Uterus (tissue), 2 donors: ENCODE results near the gene BCAR3.

Source experiments
- POLR2A ChIP-seq, 2 donors: fragments of 450-650 bp; IDR thresholded peaks; one replicate each; pipeline ENCODE4 v1.6.1; 2016; ENCODE audit warnings: antibody characterized with exemption in 2 of 2, mild to moderate bottlenecking in 1 of 2, moderate library complexity in 1 of 2
- TF ChIP-seq, protein P1 (sequence below), 4 experiments: fragments of 200-600 bp in 2 of 4; fragments of 450-650 bp in 2 of 4; sonication (generic) in 2 of 4; IDR thresholded peaks; one replicate each; pipeline ENCODE4 v1.5.1; 2016 to 2019; ENCODE audit warnings: antibody characterized with exemption in 4 of 4, mild to moderate bottlenecking in 2 of 4, moderate library complexity in 1 of 4

DNA sequence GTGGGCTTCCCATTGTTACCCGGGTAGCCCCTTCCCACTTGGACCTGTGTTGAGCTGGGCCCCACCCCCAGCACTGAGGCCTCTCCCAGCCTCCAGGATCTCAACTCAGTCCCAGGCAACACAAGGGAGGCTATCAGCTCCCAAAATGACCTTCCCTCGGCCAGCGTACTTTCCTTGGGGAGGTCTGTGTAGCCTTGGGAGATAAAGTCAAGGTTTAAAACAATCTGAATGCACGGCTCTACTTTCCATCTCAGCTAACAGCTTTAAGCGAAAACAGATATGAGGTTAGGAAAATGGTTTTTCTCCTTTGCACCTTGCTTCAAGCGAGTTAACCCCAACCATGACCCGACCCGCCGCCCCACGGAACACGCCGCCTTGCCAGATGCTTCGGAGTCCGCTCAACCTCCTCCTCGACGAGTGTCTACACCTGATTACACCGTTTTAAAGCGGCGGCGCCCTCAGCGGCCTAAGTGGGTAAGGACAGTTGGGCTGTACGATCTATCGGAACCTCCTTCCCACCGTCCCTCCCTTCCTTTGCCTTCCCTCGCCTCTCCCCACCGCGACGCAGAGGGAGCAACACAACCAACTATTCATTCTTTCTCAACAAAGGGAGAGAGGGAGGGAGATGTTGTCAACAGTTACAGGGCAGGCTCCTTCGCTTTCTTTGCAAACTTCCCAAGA, 1.1 kb downstream of the BCAR3 start:
- peak; percentile 24 to 25 for TF ChIP-seq POLR2A (IDR thresholded peaks at IDR 0.05)
- TF ChIP-seq, protein P1, sequence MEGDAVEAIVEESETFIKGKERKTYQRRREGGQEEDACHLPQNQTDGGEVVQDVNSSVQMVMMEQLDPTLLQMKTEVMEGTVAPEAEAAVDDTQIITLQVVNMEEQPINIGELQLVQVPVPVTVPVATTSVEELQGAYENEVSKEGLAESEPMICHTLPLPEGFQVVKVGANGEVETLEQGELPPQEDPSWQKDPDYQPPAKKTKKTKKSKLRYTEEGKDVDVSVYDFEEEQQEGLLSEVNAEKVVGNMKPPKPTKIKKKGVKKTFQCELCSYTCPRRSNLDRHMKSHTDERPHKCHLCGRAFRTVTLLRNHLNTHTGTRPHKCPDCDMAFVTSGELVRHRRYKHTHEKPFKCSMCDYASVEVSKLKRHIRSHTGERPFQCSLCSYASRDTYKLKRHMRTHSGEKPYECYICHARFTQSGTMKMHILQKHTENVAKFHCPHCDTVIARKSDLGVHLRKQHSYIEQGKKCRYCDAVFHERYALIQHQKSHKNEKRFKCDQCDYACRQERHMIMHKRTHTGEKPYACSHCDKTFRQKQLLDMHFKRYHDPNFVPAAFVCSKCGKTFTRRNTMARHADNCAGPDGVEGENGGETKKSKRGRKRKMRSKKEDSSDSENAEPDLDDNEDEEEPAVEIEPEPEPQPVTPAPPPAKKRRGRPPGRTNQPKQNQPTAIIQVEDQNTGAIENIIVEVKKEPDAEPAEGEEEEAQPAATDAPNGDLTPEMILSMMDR (IDR thresholded peaks at IDR 0.05), result peak; percentile 25 to 74 (median 67)
